Uterus (tissue), 2 donors: ENCODE data around the gene ATP10A.

Source experiments
- POLR2A ChIP-seq, 2 donors: fragments of 450-650 bp; IDR thresholded peaks; one replicate each; pipeline ENCODE4 v1.6.1; 2016; ENCODE audit warnings: antibody characterized with exemption in 2 of 2, mild to moderate bottlenecking in 1 of 2, moderate library complexity in 1 of 2
- TF ChIP-seq, protein P1 (sequence below), 4 experiments: fragments of 200-600 bp in 2 of 4; fragments of 450-650 bp in 2 of 4; sonication (generic) in 2 of 4; IDR thresholded peaks; one replicate each; pipeline ENCODE4 v1.5.1; 2016 to 2019; ENCODE audit warnings: antibody characterized with exemption in 4 of 4, mild to moderate bottlenecking in 2 of 4, moderate library complexity in 1 of 4

DNA sequence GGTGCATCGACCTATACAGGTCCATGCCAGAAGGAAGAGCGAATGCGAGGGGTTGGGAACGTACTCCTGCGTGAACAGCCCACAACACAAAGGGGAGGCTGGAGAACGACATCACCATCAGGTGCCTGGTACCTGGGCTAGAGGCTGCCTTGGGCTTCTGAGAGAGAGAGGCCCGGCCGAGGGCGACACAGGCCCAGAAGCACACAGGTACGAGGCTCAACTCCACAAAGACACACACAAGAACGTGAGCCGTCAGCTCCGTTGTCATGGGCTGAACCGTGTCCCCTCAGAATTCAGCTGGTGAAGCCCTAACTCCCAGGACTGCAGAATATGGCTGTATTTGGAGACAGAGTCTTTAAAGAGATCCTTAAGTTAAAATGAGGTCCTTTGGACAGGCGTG lies 134.3 kb downstream of the ATP10A start:
- no peak for TF ChIP-seq POLR2A (IDR thresholded peaks at IDR 0.05)
- TF ChIP-seq, protein P1, sequence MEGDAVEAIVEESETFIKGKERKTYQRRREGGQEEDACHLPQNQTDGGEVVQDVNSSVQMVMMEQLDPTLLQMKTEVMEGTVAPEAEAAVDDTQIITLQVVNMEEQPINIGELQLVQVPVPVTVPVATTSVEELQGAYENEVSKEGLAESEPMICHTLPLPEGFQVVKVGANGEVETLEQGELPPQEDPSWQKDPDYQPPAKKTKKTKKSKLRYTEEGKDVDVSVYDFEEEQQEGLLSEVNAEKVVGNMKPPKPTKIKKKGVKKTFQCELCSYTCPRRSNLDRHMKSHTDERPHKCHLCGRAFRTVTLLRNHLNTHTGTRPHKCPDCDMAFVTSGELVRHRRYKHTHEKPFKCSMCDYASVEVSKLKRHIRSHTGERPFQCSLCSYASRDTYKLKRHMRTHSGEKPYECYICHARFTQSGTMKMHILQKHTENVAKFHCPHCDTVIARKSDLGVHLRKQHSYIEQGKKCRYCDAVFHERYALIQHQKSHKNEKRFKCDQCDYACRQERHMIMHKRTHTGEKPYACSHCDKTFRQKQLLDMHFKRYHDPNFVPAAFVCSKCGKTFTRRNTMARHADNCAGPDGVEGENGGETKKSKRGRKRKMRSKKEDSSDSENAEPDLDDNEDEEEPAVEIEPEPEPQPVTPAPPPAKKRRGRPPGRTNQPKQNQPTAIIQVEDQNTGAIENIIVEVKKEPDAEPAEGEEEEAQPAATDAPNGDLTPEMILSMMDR (IDR thresholded peaks at IDR 0.05), result no peak
